ENCODE data around the gene EPB41L2. TPM values are rescaled to one million over a fixed set of nuclear protein-coding genes. Genes with fewer than 3 reads are reported as not detected.

EPB41L2 gene
- total RNA-seq, 2 experiments from 2014 or later = 9.5 to 12.3 TPM

DNA sequence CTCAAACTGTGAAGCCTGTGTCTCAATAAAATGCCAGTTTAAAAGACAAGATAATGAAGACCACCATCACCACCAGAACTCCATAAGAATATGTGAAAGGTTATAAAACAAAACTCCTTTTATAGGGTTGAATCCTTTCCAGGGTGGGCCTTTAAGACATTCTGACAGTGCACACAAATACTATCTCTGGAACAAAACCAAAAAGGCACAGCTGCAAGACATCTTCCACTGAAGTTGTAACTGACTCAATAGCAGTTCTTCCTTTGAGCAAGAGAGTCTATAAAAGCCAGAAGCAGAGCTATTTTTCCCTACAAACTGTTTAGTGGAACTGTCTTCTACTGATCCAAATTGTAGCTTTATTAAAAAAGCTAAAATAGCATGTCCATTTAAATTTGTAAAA, 81.6 kb downstream of the EPB41L2 start:
- H3K36me3 Mint-ChIP-seq (ENCODE audit: low read depth) = no peaks in the 10 kb centered on the region
- ATAC-seq (ENCODE audit: poor library complexity) (no peak), DNase-seq (no peak)
- Histone ChIP-seq H3K4me3 (ENCODE audit: low read length) (no peak overlapping the region), H3K4me1 (ENCODE audit: insufficient read depth, low read length) (no peaks in the 10 kb centered on the region), H3K27ac (ENCODE audit: low read depth in 1 of 2, low read length in 2 of 2) (no peak overlapping the region), H3K36me3 (ENCODE audit: insufficient read depth, low read length) (no peaks in the 10 kb centered on the region), H3K9me3 (ENCODE audit: control insufficient read depth in 1 of 2, insufficient read depth in 1 of 2, low read length in 2 of 2) (peaks cover 0 to 4% of the 10 kb centered on the region in 2 experiments), H3K27me3 (ENCODE audit: control insufficient read depth in 1 of 2, insufficient read depth in 2 of 2, low read length in 2 of 2) (no peaks in the 10 kb centered on the region)
- H3K27ac Mint-ChIP-seq = no peak overlapping the region
- POLR2A ChIA-PET = no interaction called here
- H3K4me1 Mint-ChIP-seq (ENCODE audit: low read depth) = peaks cover 23% of the 10 kb centered on the region
- H3K27me3 Mint-ChIP-seq = no peaks in the 10 kb centered on the region
- H3K4me3 Mint-ChIP-seq = no peak overlapping the region
- intact Hi-C loops (cut with DNase I, micrococcal nuclease) = no loop called here
- peaks cover 2% of the 10 kb centered on the region for H3K9me3 Mint-ChIP-seq
- TF ChIP-seq, protein P1, sequence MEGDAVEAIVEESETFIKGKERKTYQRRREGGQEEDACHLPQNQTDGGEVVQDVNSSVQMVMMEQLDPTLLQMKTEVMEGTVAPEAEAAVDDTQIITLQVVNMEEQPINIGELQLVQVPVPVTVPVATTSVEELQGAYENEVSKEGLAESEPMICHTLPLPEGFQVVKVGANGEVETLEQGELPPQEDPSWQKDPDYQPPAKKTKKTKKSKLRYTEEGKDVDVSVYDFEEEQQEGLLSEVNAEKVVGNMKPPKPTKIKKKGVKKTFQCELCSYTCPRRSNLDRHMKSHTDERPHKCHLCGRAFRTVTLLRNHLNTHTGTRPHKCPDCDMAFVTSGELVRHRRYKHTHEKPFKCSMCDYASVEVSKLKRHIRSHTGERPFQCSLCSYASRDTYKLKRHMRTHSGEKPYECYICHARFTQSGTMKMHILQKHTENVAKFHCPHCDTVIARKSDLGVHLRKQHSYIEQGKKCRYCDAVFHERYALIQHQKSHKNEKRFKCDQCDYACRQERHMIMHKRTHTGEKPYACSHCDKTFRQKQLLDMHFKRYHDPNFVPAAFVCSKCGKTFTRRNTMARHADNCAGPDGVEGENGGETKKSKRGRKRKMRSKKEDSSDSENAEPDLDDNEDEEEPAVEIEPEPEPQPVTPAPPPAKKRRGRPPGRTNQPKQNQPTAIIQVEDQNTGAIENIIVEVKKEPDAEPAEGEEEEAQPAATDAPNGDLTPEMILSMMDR (IDR thresholded peaks at IDR 0.05) = no peak
- CTCF ChIA-PET = interaction anchor here (0.7 to 1.7 kb wide), 2 partner anchors 17 to 1681 kb away, joined by 3 to 5 read pairs; no protein-coding TSS in a partner anchor

DNA sequence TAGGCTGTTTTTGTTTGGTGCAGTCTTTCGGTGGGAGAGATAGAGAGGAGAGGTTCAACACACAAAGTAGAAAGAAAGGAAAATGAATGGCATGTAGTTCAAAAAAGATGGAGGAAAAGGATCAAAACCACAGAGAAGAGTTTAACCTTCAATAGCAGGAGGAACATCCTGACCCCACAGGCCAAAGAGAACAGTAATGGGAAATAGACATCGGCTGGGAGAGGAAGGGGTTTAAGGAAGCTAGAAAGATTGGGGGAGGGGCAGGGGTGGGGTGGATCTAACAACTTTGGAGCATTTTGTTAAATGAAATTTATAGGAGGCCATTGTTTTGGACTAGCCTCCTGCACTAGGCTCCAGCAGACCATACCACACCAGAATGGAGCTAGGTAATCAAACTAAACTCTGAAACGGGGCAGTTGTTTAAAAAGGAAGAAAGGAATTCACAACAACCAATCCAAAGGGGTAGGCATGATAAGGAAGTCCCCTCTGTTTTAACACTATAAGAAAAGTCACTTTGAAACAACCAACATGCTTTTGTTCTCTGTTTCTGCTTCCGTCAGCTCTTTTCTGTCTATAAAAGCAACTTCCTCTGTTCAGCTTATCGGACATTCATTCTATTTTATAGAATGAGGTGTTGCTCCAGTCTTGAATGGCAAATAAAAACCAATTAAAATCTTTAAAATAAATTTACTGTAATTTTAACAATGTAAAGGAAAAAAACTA, 82.6 kb downstream of the EPB41L2 start:
- intact Hi-C loops (cut with DNase I, micrococcal nuclease) = no loop called here
- ChIA-PET POLR2A (no interaction called here), CTCF (interaction anchor here (1.7 kb wide), 1 partner anchor 18 kb away, joined by 5 read pairs; no protein-coding TSS in a partner anchor)
- H3K27ac ChIP-seq (ENCODE audit: low read depth in 1 of 2, low read length in 2 of 2) = no peak overlapping the region
- H3K27me3 Mint-ChIP-seq = no peaks in the 10 kb centered on the region
- H3K4me3 Mint-ChIP-seq = no peak overlapping the region
- H3K4me1 ChIP-seq (ENCODE audit: insufficient read depth, low read length) = no peaks in the 10 kb centered on the region
- TF ChIP-seq, protein P1 (IDR thresholded peaks at IDR 0.05) = no peak
- no peak overlapping the region for H3K27ac Mint-ChIP-seq
- no peak overlapping the region for H3K4me3 ChIP-seq (ENCODE audit: low read length)
- no peaks in the 10 kb centered on the region for H3K27me3 ChIP-seq (ENCODE audit: control insufficient read depth in 1 of 2, insufficient read depth in 2 of 2, low read length in 2 of 2)
- H3K9me3 ChIP-seq (ENCODE audit: control insufficient read depth in 1 of 2, insufficient read depth in 1 of 2, low read length in 2 of 2) = peaks cover 0 to 4% of the 10 kb centered on the region in 2 experiments
- no peaks in the 10 kb centered on the region for H3K36me3 Mint-ChIP-seq (ENCODE audit: low read depth)
- peak in 1 of 14 experiments; percentile 2 for DNase-seq
- peaks cover 3% of the 10 kb centered on the region for H3K9me3 Mint-ChIP-seq
- no peaks in the 10 kb centered on the region for H3K36me3 ChIP-seq (ENCODE audit: insufficient read depth, low read length)
- no peak for ATAC-seq (ENCODE audit: poor library complexity)
- peaks cover 23% of the 10 kb centered on the region for H3K4me1 Mint-ChIP-seq (ENCODE audit: low read depth)

DNA sequence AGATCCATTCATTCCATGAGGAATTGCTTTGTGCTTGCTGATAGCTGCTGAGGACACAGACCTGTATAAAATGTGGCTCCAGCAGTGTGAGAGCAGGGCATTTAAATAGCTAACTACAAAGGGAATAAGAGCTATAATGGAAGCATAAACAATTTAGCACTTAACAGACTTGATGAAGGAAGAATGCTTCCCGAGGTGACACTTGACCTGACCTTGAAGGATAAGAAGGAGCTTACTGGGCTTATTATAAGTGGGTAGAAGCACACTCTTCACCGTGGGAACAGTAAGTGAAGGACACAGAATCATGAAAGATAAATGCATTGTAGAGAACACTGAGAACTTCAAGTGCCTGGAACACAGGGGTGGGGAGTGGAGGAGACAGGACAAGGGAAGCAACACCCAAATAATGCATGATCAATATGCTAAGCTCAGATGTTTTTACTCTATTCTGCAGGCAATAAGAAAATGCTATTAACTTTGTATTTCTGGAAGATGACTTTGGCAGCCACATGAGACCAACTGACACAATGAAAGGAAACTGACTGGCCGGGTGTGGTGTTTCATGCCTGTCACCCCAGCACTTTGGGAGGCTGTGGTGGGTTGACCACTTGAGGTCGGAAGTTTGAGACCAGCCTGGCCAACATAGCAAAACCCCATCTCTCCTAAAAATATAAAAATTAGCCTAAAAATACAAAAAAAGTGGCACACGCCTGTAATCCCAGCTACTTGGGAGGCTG, 84.2 kb downstream of the EPB41L2 start:
- Mint-ChIP-seq H3K27me3 (no peaks in the 10 kb centered on the region), H3K4me1 (ENCODE audit: low read depth) (peaks cover 23% of the 10 kb centered on the region), H3K36me3 (ENCODE audit: low read depth) (no peaks in the 10 kb centered on the region), H3K4me3 (no peak overlapping the region), H3K9me3 (peaks cover 3% of the 10 kb centered on the region), H3K27ac (no peak overlapping the region)
- Histone ChIP-seq H3K36me3 (ENCODE audit: insufficient read depth, low read length) (no peaks in the 10 kb centered on the region), H3K27me3 (ENCODE audit: control insufficient read depth in 1 of 2, insufficient read depth in 2 of 2, low read length in 2 of 2) (no peaks in the 10 kb centered on the region), H3K27ac (ENCODE audit: low read depth in 1 of 2, low read length in 2 of 2) (no peak overlapping the region), H3K4me3 (ENCODE audit: low read length) (no peak overlapping the region), H3K4me1 (ENCODE audit: insufficient read depth, low read length) (no peaks in the 10 kb centered on the region), H3K9me3 (ENCODE audit: control insufficient read depth in 1 of 2, insufficient read depth in 1 of 2, low read length in 2 of 2) (no peaks in the 10 kb centered on the region)
- ChIA-PET POLR2A (no interaction called here), CTCF (interaction anchor here (1.1 kb wide), 1 partner anchor 17 kb away, joined by 3 read pairs; no protein-coding TSS in a partner anchor)
- DNase-seq = no peak
- ATAC-seq (ENCODE audit: poor library complexity) = no peak
- intact Hi-C loops (cut with DNase I, micrococcal nuclease) = no loop called here
- TF ChIP-seq, protein P1 (IDR thresholded peaks at IDR 0.05) = no peak

All from CD4-positive, alpha-beta T cell (primary cell).